ENCODE results near the gene STT3A. TPM values are rescaled to one million over a fixed set of nuclear protein-coding genes. Genes with fewer than 3 reads are reported as not detected.

STT3A gene
- total and polyA plus RNA-seq, 12 donors, result 28.4 to 208 (median 115) TPM

DNA sequence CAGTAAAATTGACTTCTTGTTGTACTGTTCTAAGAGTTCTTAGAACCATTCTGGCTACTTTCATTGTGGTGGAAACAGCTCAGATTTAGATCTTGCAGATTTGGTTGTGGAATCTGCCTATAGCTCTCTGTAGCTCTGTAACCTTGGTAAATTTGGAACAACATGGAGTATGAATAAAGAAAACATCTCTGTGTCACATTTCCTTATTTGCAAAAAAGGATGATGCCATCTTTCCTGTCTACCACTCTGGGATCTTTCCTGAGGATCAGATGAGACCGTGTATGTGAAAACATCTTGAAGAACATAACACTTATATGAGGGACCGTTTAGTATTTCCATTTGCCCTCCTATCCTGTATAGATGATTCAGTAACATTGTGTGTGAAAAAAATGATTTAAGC lies 78.9 kb downstream of the STT3A start:
- WGBS, 4 donors, result 90 to 91% (median 91%) methylated on average over 2 of the region's 2 CpGs
- no peak for TF ChIP-seq POLR2A (IDR thresholded peaks at IDR 0.05)
- TF ChIP-seq, protein P1, sequence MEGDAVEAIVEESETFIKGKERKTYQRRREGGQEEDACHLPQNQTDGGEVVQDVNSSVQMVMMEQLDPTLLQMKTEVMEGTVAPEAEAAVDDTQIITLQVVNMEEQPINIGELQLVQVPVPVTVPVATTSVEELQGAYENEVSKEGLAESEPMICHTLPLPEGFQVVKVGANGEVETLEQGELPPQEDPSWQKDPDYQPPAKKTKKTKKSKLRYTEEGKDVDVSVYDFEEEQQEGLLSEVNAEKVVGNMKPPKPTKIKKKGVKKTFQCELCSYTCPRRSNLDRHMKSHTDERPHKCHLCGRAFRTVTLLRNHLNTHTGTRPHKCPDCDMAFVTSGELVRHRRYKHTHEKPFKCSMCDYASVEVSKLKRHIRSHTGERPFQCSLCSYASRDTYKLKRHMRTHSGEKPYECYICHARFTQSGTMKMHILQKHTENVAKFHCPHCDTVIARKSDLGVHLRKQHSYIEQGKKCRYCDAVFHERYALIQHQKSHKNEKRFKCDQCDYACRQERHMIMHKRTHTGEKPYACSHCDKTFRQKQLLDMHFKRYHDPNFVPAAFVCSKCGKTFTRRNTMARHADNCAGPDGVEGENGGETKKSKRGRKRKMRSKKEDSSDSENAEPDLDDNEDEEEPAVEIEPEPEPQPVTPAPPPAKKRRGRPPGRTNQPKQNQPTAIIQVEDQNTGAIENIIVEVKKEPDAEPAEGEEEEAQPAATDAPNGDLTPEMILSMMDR (IDR thresholded peaks at IDR 0.05), result no peak
- H3K9me3 ChIP-seq (replicated peaks in 1 of 3), result no peaks in the 10 kb centered on the region
- H3K4me3 ChIP-seq, result no peak overlapping the region
- no peak overlapping the region for H3K27ac ChIP-seq
- H3K27me3 ChIP-seq, result no peaks in the 10 kb centered on the region
- no peaks in the 10 kb centered on the region for H3K4me1 ChIP-seq (replicated peaks in 1 of 2)
- intact Hi-C loops (cut with DNase I), result no loop called here
- no peaks in the 10 kb centered on the region for H3K36me3 ChIP-seq (replicated peaks in 1 of 2)
- DNase-seq, result no peak

Small RNA genes within 50 kb of the gene (small RNA-seq; reads per million reads assigned to genes)
- 0 reads per million in 2 donors for gene RNU2-35P
- gene RNU6-1156P, result 0 reads per million in 2 donors

Other genes with a start within 250 kb of the STT3A start
- 10 to 100 TPM in 4 of 9 donors, 1 to 10 TPM in 5; 6.6 to 32.1 (median 8.9) TPM for gene FEZ1, start 96.6 kb upstream of the STT3A start, total RNA-seq
- 10 to 100 TPM; 11.0 to 16.7 (median 13.4) TPM for gene FEZ1, start 96.6 kb upstream of the STT3A start, polyA plus RNA-seq
- 10 to 100 TPM; 39.8 to 55.7 (median 47.1) TPM for gene EI24, start 23.4 kb upstream of the STT3A start, total RNA-seq
- gene EI24, start 23.4 kb upstream of the STT3A start, polyA plus RNA-seq, result 10 to 100 TPM; 19.0 to 65.6 (median 23.5) TPM
- 10 to 100 TPM in 1 of 9 donors, 1 to 10 TPM in 8; 1.2 to 13.8 (median 2.3) TPM for gene CHEK1, start 32.3 kb downstream of the STT3A start, total RNA-seq
- gene CHEK1, start 32.3 kb downstream of the STT3A start, polyA plus RNA-seq, result 1 to 10 TPM in 1 of 3 donors, under 1 TPM in 2; 0.51 to 3.3 (median 0.72) TPM
- gene ACRV1, start 88.0 kb downstream of the STT3A start, total RNA-seq, result under 1 TPM in 1 of 9 donors, not detected in 8; 0.06 TPM
- gene ACRV1, start 88.0 kb downstream of the STT3A start, polyA plus RNA-seq, result under 1 TPM in 1 of 3 donors, not detected in 2; 0.16 TPM
- gene PATE1, start 153.4 kb downstream of the STT3A start, total RNA-seq, result not detected
- gene PATE1, start 153.4 kb downstream of the STT3A start, polyA plus RNA-seq, result not detected
- under 1 TPM in 2 of 9 donors, not detected in 7; 0.39 to 0.44 TPM for gene PATE2, start 186.0 kb downstream of the STT3A start, total RNA-seq
- not detected for gene PATE2, start 186.0 kb downstream of the STT3A start, polyA plus RNA-seq
- not detected for gene PATE3, start 195.3 kb downstream of the STT3A start, total RNA-seq
- not detected for gene PATE3, start 195.3 kb downstream of the STT3A start, polyA plus RNA-seq
- not detected for gene PATE4, start 240.5 kb downstream of the STT3A start, total RNA-seq
- not detected for gene PATE4, start 240.5 kb downstream of the STT3A start, polyA plus RNA-seq

All from adrenal gland (tissue), 12 donors.